ENCODE results near the gene ALDH3B1. TPM values are rescaled to one million over a fixed set of nuclear protein-coding genes. Genes with fewer than 3 reads are reported as not detected.

ALDH3B1 gene
- polyA plus RNA-seq, 12 donors = 3.2 to 155 (median 7.6) TPM

DNA sequence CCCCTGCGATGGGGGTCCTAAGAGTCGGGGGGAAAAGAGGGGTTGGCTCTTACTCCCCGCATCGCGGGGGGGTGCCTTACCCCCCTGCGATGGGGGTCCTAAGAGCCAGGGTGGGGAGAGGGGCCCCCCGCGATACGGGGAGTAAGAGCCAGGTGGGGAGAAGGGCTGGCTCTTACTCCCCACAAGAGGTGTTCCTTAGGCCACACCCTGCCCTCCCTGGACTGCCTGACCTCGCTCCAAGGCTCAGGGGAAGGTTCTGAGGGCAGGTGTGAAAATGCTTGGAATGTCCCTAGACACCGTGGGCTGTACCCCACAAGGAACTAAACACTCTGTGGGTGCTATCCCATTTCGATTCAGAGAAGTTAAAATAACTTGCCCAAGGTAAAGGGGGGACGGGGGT is 14.1 kb upstream of the ALDH3B1 start:
- no peak for DNase-seq

DNA sequence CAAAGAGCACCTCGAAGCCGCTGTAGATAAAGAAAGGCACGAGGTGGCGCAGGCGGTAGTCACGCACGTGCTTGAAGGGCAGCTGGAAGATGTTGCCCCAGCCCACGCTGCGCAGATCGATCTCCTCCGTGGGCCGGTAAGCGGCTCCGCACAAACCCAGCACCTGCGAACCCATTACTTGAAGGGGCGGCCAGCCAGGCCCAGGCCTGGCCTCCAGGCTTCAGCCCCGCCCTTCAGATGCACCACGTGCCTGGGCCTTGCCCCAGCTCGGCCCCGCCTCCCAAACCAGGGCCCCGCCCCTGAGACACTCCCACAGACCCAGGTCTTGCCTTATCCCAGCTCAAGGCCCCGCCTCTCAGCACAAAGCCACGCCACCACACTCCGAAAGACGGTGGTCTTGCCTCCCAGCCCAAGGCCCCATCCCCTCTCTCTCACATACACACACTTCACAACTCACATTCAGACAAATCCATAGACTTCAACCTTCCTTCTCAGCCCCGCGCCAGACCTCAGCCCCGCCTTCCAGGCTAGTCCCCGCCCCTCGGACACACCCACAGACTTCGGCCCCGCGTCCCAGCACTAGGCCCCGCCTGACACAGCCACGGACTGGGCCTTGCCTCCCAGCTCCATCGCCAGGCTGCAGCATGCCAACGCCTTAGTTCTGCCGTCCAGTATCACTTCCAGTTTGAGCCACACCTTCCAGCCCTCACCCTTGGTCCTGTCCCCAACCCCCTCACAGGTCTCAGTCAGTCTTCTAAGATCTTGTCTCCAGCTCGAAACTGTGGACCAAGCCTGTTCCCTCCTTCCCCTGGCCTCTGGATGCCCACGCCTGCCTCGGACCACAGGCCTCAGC is 13.3 kb upstream of the ALDH3B1 start:
- no peak for DNase-seq

DNA sequence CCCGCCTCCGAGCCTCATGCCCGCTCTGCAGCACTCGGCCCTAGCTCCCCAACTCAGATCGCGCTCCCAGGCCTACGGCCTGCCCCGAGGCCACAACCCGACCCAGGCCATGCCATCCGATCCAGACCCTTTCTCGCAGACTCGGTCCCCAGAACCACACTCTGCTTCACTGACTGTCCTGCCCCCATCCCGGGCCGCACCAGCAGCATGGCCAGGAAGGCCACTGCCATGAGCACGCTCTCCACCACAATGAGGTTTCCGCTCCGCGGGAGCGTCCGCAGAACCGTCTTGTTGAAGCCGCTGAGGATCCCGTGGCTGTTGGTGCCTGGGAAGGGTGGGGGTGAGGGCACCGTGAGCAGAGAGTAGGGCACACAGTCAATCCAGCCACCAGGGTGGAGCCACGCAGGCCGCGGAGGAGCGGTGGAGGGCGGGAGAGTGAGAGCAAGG is 12.6 kb upstream of the ALDH3B1 start:
- DNase-seq = no peak

DNA sequence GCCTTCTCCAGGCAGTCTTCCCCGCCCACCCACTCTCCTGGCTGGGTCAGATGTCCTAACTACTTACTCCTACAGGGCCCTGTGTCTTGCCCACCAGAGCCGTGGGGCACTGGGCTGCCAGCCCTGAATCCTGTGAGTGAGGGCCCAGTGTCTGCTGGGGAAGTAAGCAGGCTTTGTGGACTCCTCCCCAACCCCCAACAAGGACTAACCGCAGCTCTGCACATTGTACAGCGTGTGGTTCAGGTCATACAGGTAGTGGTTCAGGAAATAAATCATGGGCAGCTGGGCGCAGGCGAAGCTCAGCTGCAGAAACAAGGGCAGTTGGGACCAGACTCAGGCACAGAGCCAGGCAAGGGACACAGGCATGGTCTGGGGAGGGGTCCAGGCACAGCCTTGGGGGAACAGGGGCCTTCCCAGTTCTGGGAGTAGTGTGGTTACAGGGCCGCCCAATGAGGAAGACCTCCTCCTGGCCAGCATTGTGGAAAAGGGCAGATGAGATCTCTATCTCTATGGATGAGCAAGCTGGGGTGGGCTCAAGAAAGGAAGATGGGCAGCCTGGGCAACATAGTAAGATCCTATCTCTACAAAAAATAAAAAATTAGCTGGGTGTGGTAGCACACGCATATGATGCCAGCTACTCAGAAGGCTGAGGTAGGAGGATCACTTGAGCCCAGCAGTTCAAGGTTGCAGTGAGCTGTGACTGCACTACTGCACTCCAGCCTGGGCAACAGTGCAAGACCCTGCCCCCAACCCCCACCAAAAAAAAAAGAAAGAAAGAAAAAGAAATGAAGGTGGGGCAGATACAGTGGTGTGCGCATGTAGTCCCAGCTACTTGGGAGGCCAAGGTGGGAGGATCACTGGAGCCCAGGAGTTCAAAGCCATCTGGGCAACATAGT is 11.7 kb upstream of the ALDH3B1 start:
- DNase-seq = no peak

DNA sequence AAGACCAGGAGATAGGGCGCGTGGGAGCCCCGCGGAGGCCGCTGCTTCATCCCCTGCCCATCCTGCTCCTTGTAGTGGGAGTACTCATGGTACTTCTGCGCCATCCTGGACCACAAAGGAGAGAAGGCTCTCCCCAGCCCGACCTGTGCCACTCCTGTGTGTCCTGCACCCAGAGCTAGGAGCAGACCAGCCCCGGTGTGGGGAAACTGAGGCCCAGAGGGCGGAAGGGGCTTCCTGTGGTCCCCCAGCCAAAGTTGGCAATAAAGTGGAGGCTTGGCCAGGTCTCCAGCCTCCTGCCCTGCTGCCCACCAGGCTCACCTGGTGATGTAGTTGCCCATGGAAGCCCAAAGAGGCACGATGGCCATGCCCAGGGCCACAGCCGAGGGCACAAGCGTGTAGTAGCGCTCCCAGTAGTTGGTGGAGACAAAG is 10.9 kb upstream of the ALDH3B1 start:
- DNase-seq = no peak

DNA sequence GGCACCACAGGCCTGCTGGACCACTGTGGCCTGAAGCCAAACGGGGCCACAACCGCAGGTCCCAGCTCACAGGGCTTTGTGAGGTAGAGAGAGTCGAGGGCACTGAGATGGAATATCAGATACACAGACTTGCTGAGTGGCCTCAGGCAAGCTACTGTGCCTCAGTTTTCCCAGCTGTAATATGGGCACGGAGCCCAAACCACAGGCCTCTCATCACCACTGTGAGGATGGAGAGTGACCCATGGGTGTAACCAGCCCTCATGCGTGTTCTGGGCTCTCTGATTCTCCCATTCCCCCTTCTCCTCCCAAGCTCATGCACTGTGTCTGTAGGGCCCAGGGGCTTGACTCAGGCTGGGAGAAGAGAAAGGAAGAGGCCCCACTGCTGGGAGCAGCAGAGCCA is 10.4 kb upstream of the ALDH3B1 start:
- DNase-seq = no peak

DNA sequence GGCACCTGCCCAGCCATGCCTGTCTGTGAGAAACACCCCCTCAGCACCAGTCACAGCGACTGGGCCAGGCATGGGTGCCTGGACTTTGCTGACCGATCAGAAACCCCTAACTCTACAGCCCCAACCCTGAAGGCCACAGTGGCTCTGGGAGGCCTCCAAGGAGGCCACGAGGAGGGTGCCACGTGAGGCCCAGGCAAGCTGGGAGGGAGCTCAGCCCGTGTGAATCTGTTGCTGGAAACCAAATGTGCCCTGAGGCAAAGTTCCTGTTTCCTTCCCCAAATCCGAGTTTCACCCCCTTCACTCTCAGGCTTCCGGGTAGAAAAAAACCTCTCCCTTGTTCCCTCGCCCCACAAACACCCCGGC is 7.6 kb upstream of the ALDH3B1 start:
- no peak for DNase-seq

DNA sequence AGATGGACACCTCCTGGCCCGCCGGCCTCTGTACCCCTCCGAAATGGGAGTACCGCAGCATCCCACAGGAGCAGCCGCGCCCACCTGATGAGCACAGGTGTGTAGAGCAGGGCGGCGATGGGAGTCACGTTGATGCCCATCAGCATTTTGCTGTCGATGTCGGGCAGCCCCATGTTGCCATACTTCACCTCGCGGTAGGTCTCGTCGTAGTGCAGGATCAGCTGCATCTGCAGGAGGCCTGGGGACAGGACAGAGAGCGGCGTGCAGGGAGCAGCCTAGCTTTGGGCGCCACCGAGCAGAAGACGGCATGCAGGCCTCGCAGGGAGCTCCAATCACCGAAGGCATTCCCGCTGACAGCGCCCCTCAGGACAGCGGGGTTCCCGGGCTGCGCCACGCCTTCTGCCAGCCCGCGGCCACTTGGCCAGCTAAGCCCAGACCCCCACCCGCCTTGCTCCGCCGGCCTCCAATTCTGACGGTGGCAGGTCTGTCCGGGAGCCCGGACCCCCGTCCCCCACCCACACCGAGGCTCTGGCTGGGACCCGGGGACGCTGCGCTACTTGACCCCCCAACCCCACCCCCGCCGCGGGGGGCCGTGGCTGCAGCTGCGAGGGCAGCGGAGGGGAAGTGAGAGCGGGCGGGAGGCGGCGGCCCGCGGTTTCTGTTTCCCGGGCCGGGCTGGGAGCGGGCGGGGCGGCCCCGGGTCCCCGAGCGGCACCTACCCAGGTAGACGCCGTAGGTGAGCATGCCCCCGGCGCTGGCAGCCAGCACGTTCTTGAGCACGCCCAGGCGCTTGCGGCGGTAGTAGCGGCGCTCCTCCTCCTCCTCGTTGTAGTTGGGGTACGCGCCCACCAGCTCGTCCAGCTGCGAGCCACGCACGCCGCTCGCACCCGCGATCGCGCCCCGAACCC is 6.9 kb upstream of the ALDH3B1 start:
- no peak for DNase-seq

DNA sequence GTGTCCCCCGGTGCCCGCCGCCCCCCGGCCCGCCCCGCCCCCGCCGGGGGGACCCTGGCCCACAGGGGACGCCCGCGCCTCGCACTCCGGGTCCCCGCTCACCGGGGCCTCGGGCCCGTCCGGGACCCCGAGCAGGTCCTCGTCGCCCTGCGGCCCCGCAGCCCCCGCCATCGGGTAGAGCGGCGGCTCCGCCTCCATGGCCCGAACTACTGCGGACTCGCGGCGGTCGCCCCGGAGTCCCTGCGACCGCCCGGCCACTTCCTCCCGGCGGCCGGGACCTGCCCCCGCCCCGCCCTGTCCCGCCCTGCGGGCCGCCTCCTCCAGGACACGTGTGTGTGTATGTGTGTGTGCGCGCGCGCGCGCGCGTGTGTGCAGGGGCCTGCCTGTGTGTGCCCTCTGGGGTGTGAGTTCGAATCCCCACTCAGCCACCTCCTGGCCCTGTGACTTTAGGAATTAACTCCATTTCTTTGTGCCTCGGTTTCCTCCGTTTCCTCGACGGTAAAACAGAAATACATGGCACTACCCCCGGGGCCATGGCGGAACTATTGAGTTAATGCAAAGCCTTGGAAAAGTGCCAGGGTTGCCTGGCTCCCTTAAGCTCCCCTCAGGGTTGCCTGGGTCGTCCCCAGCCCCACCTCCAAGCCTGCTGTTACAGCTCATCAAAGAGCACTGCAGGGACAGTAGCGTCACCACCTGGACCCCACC is 6.1 kb upstream of the ALDH3B1 start, which contains the start of gene UNC93B1:
UNC93B1 (minus strand) TSS at position 252 of the 705 bp plus-strand sequence; CDS start at position 198, 54 bp downstream.
- DNase-seq = peak; percentile 71

DNA sequence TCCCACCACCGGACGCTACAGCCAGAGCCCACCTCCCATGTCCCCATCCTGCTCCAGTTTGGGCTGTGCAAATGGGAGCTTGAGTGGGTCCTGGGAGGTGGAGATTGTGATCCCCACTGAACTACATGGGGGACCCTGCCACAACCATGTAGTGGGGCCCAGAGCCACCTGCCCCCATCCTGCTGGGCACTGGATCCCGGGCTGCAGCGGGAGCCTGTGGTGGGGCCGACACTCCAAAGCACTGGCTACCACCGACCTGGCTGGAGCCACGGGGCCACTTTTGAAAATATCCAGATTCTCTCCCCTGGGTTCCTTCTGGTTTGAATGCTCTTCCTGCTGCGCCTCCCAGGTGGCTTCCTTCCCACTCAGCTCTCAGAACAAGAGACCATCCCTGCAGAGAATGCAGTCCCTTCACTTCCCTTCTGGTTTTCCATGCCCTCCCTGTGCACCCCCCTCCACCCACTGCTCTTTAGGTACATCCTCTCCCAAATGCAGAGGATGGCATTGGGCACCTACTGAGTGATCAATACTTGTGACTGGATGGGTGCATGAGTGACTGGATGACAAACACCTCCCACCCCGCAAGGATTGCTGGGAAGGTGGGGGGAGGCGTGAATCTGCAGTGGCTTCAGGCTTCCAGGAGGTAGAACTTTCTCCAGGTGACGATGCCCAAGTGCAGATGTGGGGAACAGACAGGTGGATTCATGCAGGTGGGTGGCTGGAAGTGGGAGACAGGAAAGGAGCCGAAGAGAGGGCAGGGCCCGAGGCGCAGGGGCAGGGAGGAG is 5.4 kb upstream of the ALDH3B1 start:
- no peak for DNase-seq

DNA sequence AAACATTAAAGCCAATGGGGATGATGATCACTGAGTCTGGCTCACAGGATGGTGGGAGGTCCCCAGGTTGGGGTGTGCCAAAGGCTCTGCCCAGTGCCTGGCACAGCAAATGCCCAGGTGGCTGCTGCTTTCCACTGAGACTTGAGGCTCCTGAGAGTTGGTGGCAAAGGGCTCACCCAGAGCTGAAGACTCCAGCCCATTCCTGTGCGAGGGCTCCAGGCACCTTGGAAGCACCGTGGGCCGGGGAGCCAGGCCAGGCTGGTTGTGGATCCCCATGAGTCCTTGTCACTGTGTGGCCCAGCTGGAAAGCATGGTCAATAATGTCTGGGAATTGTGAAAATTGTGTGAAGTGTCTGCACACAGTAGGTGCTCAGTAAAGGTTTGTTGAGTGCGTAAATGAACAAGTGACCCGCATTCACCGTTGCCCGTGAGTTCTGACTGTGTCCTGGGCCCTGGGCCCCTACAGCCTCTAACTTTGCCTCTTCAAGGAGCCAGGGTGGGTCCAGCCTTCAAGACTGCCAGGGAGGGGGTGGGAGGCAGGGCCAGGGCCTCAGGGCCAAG is 3.4 kb upstream of the ALDH3B1 start:
- no peak for DNase-seq

DNA sequence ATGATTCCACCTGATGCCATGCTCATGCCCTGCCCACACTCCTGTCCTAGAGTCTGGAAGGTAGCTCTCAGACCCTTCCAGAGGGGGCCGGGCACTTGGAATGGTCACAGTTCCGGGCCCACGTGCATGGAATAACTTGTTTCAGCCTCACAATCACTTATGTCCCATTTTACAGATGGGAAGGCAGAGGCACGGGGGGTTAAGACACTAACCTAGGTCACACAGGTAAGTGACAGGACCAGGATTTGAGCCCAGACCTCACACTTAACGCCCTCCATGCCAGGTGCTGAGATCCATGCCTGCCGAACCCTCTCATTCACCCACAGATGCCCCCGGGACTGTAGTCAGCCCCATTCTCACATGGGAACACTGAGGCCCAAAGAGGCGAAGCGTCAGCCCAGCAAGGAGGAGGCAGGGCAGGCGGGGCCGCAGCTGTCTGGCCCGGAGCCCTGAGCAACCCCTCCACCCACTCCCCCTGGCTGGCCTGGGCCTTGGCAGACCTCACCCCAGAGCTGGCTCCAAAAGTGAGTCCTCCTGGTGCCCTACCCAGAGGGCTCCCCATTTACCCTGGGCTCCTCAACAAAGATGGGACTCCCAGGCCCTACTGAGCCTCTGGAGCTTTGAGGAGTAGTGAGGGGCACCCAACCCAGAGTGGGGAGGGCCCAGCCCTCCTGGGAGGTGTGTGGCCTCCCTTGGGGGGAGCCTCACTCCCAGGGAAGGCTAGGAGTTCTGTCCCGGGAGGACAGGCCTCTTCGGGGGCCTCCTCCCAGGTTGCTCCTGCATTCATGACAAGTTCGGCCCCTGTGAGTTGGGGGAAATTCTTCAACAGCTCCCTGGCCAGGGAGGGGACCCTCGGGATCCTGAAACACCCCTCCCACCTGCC is 2.4 kb upstream of the ALDH3B1 start:
- no peak for DNase-seq

DNA sequence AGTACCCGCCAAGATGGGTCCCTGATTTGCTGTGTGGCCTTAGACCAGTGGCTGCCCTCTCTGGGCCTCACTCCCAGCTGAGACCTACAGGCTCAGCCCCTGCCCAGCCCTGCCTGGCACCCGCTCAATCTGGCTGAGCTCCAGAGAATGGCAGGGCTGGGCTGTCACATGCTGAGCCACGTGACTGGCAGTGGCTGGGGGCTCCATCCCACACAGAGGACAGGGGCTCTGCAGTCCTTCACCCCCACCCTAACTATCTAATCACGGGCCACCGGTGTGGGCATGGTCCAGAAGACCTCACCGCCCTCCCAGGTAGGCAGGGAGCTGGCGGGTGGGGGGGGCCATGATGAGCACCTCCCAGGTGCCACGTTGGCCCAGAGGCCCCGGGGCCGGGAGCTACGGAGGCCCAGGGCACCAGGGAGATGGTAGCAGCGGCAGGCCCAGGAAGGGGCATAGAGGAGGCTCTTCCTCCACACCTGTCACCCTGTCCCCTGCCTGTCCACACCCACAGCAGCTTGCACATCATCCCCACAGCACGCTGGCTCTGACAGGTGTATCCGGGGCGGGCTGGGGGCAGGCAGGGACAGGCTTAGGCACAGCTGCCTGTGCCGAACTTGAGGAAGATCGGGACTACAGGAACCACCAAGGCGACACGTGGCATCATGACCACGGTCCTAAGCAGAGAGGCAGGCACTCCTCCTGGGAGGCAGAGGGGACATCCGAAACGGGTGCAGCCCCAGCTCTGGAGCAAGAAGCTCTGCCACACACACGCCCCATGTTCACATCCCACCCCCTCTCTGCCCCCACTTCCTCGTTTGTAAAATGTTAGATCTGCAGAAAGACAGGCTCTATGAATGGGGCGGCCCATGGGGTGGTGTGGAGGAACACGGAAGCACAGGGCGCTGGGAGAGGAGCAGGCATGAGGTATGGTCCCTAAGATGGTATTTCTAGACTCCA is 1.5 kb upstream of the ALDH3B1 start:
- DNase-seq = no peak

DNA sequence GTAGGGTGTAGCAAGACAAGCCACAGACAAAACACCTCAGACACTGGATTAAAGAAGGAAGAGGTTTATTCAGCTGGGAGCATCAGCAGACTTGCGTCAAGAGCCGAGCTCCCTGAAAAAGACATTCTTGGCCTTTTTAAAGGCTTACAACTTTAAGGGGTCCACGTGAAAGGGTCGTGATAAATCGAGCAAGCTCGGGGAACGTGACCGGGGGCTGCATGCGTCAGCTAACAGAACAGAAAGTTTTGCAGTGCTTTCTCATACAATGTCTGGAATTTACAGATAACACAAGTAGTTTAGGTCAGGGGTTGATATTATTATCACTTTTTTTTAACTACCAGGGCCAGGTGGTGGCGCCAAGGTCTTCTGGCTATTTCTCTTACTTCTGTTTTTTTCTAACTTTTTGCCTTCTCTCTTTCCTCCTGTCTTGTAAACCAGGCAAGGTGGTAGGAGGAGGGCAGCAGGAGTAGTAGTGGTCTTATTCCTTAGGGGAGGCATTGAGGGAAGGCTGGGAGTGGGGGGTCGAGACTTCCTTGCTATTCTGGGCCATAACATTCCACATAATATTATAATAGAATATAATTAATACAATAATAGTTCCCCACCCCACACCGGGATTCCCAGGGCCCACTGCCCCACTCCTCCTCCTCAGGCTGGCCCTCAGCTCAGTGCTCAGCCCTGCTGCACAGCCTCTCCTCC is 587 bp upstream of the ALDH3B1 start:
- no peak for DNase-seq

DNA sequence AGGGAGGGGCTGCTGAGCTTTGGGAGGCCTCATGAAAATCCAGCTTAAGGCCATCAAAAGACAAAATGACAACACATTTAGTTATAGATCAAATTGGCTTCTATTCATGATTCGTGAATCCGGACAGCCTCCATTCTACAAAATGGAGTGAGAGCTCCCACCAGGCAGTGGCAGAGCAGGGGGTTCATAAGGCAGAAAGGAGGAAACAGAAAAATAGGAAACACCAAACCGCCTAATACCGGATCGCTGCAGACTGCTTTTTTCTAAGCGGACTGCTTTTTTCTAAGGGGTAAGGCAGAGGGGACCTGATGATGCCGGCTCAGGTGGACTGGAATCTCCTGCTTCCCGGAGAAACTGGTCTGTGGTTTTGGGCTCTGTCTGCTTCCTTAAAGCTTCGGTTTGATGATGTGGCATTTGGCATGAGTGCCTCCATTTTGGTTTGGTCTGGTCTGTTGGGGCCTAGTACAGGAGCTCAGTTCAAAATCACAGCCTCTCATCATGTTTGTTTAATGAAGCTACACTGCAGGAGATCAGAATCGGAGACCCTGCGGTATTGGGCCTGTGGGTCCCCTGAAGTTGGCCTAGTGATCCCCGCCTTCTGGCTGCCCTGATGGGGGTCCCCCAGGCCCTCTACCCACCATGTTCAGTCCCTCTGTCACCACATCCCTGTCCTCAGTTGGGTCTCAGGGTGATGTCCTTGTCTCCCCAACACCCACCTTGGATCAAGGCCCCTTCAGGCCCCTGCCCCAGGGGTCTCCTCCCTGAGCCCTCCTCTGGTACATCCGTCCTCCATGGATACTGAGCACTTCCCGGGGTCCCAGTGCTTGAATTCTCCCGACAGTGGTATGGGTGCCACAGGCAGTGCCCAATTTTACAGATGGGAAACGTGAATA is 1.2 kb downstream of the ALDH3B1 start:
- no peak for DNase-seq
